Psoas muscle (tissue), 8 donors: ENCODE data around the gene SMG6. TPM values are rescaled to one million over a fixed set of nuclear protein-coding genes. Genes with fewer than 3 reads are reported as not detected.
"Not testable (repeated sequence)": the region's sequence is repeated elsewhere in the genome, so short reads cannot be mapped to it uniquely, and the experiment has no call there.

Source experiments
- ATAC-seq, 4 donors: fragments of 200-7000 bp; cut with Tn5 transposase; one replicate each; pipeline ENCODE4 v1.9.1; 2020; ENCODE audit warnings: moderate library complexity in 3 of 4, mild to moderate bottlenecking in 2 of 4
- DNase-seq, 2 donors: peaks; one replicate each; pipeline ENCODE4 v3.0.0-alpha.2; 2020
- H3K27ac ChIP-seq: fragments of 200-600 bp; one replicate; pipeline ENCODE4 v1.8.0; 2022
- H3K27me3 ChIP-seq, 3 donors: fragments of 200-600 bp in 1 of 3; one replicate each; pipeline versions ENCODE4 v1.6.1 to v1.8.0; 2013 to 2022; ENCODE audit warnings: low read length in 2 of 3, mild to moderate bottlenecking in 2 of 3, moderate library complexity in 1 of 3; ENCODE audit not compliant: insufficient read depth in 3 of 3
- H3K36me3 ChIP-seq, 2 donors: fragments of 200-600 bp in 1 of 2; one replicate each; pipeline versions ENCODE4 v1.6.1 to v1.8.0; 2013 to 2022; ENCODE audit warnings: low read depth in 1 of 2, mild to moderate bottlenecking in 1 of 2, moderate library complexity in 1 of 2; ENCODE audit not compliant: insufficient read depth in 1 of 2
- H3K4me1 ChIP-seq: fragments of 200-600 bp; one replicate; pipeline ENCODE4 v1.8.0; 2022
- H3K4me3 ChIP-seq: fragments of 200-600 bp; one replicate; pipeline ENCODE4 v1.8.0; 2022; ENCODE audit warnings: mild to moderate bottlenecking
- H3K9me3 ChIP-seq: fragments of 200-600 bp; one replicate; pipeline ENCODE4 v1.8.0; 2022
- WGBS, 3 donors: extraction: QIAGEN DNeasy Blood & Tissue Kit; methylation state at CpG; one replicate each; pipeline versions ENCODE4 v1.1.6 to v1.1.7; 2013; 5-methylcytosine and 5-hydroxymethylcytosine counted together
- intact Hi-C, 2 donors: fragments of 100-400 bp; cut with DNase I; formaldehyde crosslinking; loops; one replicate each; pipeline versions ENCODE4 v1.11.0 to v1.14.2; 2022
- polyA plus RNA-seq, 3 donors: library from polyadenylated mRNA; stranded (reverse); fragments of 200-250 nt; gene quantifications; one replicate each; pipeline ENCODE4 v1.2.3, GENCODE V29; 2013
- total RNA-seq, 4 donors: library from RNA; stranded (reverse); fragmentation: NEBNext Ultra II Directional in 2 of 4; extraction: Animal tissue kit (Norgen Biotek cat#: 25700) in 2 of 4; gene quantifications; one replicate each; pipeline versions ENCODE4 v1.2.1 to v1.2.4, GENCODE V29; 2021 to 2023
- TF ChIP-seq, protein P1 (sequence below): fragments of 200-600 bp; IDR thresholded peaks from one replicate; pipeline ENCODE4 v1.8.0; 2022; ENCODE audit warnings: antibody characterized with exemption
- donor health status: healthy with polysubstance abuse.
- donor health status: DM: no; HTN: no; CAD: no; lungs with moderate emphysema.
- donor health status: Bipolar disorder and iron deficiency.
- donor health status: healthy.
- donor health status: DM: yes; HTN: yes; CAD: no.
- donor health status: DM: no; HTN: no; CAD: no.
- donor health status: DM: no; HTN: no; CAD: no.
- donor health status: DM: yes; HTN: yes; CAD: no.

Gene SMG6
- total and polyA plus RNA-seq, 7 donors, result 9.4 to 24.1 (median 16.3) TPM

DNA sequence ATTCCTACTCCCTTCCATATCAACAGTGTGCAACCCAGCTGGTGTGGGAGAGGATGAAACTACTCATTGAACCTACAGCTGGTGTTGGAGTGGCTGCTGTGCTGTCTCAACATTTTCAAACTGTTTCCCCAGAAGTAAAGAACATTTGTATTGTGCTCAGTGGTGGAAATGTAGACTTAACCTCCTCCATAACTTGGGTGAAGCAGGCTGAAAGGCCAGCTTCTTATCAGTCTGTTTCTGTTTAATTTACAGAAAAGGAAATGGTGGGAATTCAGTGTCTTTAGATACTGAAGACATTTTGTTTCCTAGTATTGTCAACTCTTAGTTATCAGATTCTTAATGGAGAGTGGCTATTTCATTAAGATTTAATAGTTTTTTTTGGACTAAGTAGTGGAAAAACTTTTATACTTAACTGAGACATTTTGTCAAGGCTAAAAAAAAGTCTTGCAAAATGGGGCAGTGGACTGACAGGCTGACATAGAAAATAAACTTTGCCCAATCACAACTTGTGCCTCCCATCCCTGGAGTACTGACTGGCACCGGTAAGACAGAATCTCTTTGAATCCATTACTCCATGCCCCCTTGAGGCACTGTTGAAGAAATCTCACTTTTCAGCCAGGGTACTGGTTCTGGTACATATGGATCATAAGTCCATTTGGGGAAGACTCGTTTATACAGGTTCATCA lies 20.2 kb upstream of the SMG6 start:
- intact Hi-C loops, result no loop called here
- Histone ChIP-seq H3K27ac (no peak overlapping the region), H3K4me1 (no peaks in the 10 kb centered on the region), H3K27me3 (no peaks in the 10 kb centered on the region), H3K36me3 (peaks cover 26 to 84% of the 10 kb centered on the region in 2 donors), H3K9me3 (no peaks in the 10 kb centered on the region), H3K4me3 (no peak overlapping the region)
- 86 to 92% (median 90%) methylated on average over 2 of the region's 2 CpGs for WGBS, 3 donors
- DNase-seq (no peak), ATAC-seq (no peak)
- TF ChIP-seq, protein P1, sequence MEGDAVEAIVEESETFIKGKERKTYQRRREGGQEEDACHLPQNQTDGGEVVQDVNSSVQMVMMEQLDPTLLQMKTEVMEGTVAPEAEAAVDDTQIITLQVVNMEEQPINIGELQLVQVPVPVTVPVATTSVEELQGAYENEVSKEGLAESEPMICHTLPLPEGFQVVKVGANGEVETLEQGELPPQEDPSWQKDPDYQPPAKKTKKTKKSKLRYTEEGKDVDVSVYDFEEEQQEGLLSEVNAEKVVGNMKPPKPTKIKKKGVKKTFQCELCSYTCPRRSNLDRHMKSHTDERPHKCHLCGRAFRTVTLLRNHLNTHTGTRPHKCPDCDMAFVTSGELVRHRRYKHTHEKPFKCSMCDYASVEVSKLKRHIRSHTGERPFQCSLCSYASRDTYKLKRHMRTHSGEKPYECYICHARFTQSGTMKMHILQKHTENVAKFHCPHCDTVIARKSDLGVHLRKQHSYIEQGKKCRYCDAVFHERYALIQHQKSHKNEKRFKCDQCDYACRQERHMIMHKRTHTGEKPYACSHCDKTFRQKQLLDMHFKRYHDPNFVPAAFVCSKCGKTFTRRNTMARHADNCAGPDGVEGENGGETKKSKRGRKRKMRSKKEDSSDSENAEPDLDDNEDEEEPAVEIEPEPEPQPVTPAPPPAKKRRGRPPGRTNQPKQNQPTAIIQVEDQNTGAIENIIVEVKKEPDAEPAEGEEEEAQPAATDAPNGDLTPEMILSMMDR, result no peak

DNA sequence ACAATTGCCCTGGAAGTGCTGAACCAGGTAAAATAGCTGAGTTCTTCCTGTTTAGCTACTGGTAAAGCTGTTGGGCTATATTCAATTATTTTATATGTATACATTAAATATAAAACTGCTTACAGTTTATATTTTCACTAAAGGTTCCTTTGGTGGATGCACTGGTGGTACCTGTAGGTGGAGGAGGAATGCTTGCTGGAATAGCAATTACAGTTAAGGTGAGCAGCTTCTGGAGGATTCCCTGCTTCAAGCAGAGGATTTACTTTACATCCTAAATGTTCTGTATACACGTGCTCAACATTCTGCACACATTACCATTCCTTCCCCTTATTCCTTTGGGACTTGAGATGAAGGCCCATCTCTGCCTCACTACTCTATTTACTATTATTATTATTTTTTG lies 17.8 kb upstream of the SMG6 start:
- Histone ChIP-seq H3K36me3 (peaks cover 26 to 60% of the 10 kb centered on the region in 2 donors), H3K27me3 (no peaks in the 10 kb centered on the region), H3K4me1 (no peaks in the 10 kb centered on the region), H3K9me3 (no peaks in the 10 kb centered on the region), H3K4me3 (no peak overlapping the region), H3K27ac (no peak overlapping the region)
- DNase-seq (no peak), ATAC-seq (no peak)
- WGBS, 3 donors, result 31 to 42% (median 36%) methylated on average over 1 of the region's 1 CpG
- TF ChIP-seq, protein P1, result no peak
- intact Hi-C loops, result no loop called here

DNA sequence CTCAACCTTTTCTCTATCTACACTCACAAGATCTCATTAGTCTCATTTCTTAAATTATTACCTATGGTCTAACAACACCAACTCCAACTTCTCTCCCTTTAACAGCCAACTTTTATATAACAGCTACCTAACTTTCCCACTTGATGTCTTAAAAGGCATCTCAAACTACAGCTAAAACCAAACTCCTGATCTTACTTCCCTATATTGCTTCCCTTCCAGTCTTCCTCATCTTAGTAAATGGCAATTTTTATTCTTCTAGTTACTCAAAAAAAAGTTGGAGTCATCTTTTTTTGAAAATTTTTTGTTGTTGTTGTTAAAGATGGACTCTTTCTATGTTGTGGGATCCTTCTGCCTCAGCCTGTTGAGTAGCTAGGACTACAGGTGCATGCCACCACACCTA lies 15.5 kb upstream of the SMG6 start:
- Histone ChIP-seq H3K4me3 (no peak overlapping the region), H3K4me1 (no peaks in the 10 kb centered on the region), H3K27me3 (no peaks in the 10 kb centered on the region), H3K9me3 (no peaks in the 10 kb centered on the region), H3K27ac (no peak overlapping the region), H3K36me3 (peaks cover 16 to 37% of the 10 kb centered on the region in 2 donors)
- DNase-seq (no peak), ATAC-seq (no peak)
- TF ChIP-seq, protein P1, result no peak
- intact Hi-C loops, result loop anchor here in 1 of 2 donors (10.0 kb wide), 1 partner anchor 654 kb away; no protein-coding TSS in a partner anchor

DNA sequence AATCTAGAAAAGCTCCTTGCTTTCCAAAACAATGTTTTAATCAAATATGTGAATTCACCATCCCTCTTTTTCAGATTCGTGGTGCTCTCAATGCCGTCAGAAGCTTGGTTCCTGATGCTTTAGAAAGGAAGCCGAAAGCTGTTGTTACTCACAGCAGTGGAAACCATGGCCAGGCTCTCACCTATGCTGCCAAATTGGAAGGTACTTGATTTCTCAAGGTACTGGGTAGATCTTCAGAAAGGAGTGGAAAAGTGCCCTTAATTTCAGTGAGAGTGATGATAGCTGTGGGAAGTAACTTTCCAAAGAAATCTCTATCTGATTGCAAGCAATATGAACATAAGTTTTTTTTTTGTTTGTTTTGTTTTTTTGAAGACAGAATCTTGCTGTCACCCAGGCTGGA lies 14.2 kb upstream of the SMG6 start:
- TF ChIP-seq, protein P1, result no peak
- H3K4me1 ChIP-seq, result no peaks in the 10 kb centered on the region
- 85 to 92% (median 91%) methylated on average over 3 of the region's 3 CpGs for WGBS, 3 donors
- DNase-seq, result no peak
- no peaks in the 10 kb centered on the region for H3K9me3 ChIP-seq
- no peak overlapping the region for H3K4me3 ChIP-seq
- H3K27ac ChIP-seq, result no peak overlapping the region
- H3K27me3 ChIP-seq, result no peaks in the 10 kb centered on the region
- ATAC-seq, result no peak
- H3K36me3 ChIP-seq, result peaks cover 5 to 24% of the 10 kb centered on the region in 2 donors
- intact Hi-C loops, result loop anchor here in 1 of 2 donors (10.0 kb wide), 1 partner anchor 653 kb away; no protein-coding TSS in a partner anchor

DNA sequence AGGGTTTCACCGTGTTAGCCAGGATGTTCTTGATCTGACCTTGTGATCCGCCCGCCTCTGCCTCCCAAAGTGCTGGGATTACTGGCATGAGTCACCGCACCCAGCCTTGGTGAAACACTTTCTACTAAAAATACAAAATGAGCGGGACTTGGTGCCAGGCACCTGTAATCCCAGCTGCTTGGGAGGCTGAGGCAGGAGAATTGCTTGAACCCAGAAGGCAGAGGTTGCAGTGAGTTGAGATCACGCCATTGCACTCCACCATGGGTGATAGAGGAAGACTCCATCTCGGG lies 13.3 kb upstream of the SMG6 start:
- H3K36me3 ChIP-seq, result peaks cover 3 to 15% of the 10 kb centered on the region in 2 donors
- H3K4me1 ChIP-seq, H3K9me3 ChIP-seq, ATAC-seq, H3K27ac ChIP-seq, DNase-seq, H3K27me3 ChIP-seq, H3K4me3 ChIP-seq: not testable (repeated sequence)
- intact Hi-C loops, result loop anchor here in 1 of 2 donors (10.0 kb wide), 1 partner anchor 652 kb away; no protein-coding TSS in a partner anchor
- 87 to 88% (median 88%) methylated on average over 7 of the region's 7 CpGs for WGBS, 3 donors
